Upper lobe of right lung (tissue), 1 donor: ENCODE results near the gene SMOC2. TPM values are rescaled to one million over a fixed set of nuclear protein-coding genes. Genes with fewer than 3 reads are reported as not detected.
"Not testable (repeated sequence)": the region's sequence is repeated elsewhere in the genome, so short reads cannot be mapped to it uniquely, and the experiment has no call there.

ENCODE experiments used
- ATAC-seq: fragments of 200-7000 bp; cut with Tn5 transposase; one replicate; pipeline ENCODE4 v1.9.1; 2020; ENCODE audit warnings: mild to moderate bottlenecking, moderate library complexity
- DNase-seq: peaks from one replicate; pipeline ENCODE4 v3.0.0-alpha.2; 2020
- H3K27ac ChIP-seq: fragments of 200-600 bp; one replicate; pipeline ENCODE4 v1.8.0; 2022
- H3K27me3 ChIP-seq: fragments of 200-600 bp; one replicate; pipeline ENCODE4 v1.8.0; 2022; ENCODE audit warnings: mild to moderate bottlenecking
- H3K36me3 ChIP-seq: fragments of 200-600 bp; one replicate; pipeline ENCODE4 v1.8.0; 2022
- H3K4me1 ChIP-seq: fragments of 200-600 bp; one replicate; pipeline ENCODE4 v1.8.0; 2022
- H3K4me3 ChIP-seq: fragments of 200-600 bp; one replicate; pipeline ENCODE4 v1.8.0; 2022; ENCODE audit warnings: mild to moderate bottlenecking
- H3K9me3 ChIP-seq: fragments of 200-600 bp; one replicate; pipeline ENCODE4 v1.8.0; 2022
- intact Hi-C: fragments of 100-400 bp; cut with DNase I; formaldehyde crosslinking; loops from one replicate; pipeline ENCODE4 v1.11.0; 2022
- total RNA-seq: library from RNA; stranded (reverse); fragmentation: NEBNext Ultra II Directional; extraction: Animal tissue kit (Norgen Biotek cat#: 25700); gene quantifications from one replicate; pipeline ENCODE4 v1.2.1, GENCODE V29; 2021
- TF ChIP-seq, protein P1 (sequence below): fragments of 200-600 bp; IDR thresholded peaks from one replicate; pipeline ENCODE4 v1.8.0; 2022; ENCODE audit warnings: antibody characterized with exemption
- donor health status: DM: no; HTN: yes; CAD: no; lungs with severe emphysema.

The SMOC2 gene
- total RNA-seq, 1 donor from 2014 or later = 33.1 TPM

DNA sequence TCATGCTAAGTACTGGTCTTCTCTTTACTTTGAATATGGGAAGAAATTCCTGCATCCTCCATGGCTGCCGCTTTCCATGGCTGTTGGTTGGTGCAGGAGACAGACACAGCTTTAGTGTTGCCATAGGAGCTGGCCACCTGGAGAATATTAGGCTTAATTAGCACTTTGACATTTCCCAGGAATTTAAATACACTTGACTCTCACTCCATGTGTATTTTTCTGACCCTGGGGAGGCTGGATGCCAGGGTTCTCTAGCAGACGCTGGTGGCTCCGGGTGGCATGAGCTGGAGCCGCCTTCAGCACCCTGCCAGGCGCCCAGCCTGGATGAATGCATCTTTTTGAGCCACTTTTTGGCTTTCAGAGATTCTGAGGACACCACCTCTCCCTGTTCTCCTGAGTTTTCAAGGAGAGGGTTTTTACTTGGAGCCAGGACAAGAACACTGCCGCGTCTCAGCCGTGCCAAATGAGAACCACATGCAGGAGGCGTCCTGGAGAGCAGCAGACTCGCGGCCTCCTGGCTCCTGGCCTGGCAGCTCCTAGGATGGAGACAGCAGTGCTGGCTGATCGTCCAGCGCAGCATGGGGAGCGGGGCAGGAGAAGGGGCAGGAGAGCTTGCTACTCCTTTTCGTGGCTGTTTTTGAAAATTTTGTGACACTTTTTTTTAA lies 258.8 kb downstream of the SMOC2 start:
- intact Hi-C loops = no loop called here
- Histone ChIP-seq H3K4me3 (no peak overlapping the region), H3K27ac (no peak overlapping the region), H3K9me3 (no peaks in the 10 kb centered on the region), H3K36me3 (no peaks in the 10 kb centered on the region), H3K4me1 (no peaks in the 10 kb centered on the region), H3K27me3 (peaks cover 5% of the 10 kb centered on the region)
- ATAC-seq = no peak
- DNase-seq = peak; percentile 49
- TF ChIP-seq, protein P1, sequence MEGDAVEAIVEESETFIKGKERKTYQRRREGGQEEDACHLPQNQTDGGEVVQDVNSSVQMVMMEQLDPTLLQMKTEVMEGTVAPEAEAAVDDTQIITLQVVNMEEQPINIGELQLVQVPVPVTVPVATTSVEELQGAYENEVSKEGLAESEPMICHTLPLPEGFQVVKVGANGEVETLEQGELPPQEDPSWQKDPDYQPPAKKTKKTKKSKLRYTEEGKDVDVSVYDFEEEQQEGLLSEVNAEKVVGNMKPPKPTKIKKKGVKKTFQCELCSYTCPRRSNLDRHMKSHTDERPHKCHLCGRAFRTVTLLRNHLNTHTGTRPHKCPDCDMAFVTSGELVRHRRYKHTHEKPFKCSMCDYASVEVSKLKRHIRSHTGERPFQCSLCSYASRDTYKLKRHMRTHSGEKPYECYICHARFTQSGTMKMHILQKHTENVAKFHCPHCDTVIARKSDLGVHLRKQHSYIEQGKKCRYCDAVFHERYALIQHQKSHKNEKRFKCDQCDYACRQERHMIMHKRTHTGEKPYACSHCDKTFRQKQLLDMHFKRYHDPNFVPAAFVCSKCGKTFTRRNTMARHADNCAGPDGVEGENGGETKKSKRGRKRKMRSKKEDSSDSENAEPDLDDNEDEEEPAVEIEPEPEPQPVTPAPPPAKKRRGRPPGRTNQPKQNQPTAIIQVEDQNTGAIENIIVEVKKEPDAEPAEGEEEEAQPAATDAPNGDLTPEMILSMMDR = no peak

DNA sequence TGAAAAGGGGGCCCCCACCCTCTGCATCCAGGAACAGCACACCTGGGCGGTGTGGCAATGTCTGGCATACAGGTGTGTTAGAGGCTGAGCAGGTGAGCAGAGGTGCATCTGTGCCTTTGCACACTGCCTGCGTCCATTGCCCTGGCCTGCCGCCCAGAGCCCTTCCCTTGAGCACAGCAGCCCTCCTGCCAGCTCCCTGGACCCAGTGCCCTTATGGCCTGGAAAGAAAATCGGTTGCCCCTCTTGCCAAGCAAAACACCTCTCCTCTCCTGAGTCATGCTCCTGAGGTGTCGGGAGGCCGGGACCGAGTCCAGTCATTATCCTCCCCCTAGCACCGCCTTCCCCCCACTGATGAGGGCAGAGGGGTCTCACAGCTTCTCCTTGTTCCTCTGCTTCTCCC lies 259.9 kb downstream of the SMOC2 start:
- intact Hi-C loops = no loop called here
- TF ChIP-seq, protein P1 = no peak
- ATAC-seq = peak; percentile 26
- no peak for DNase-seq
- no peak overlapping the region for H3K4me3 ChIP-seq
- H3K36me3 ChIP-seq = no peaks in the 10 kb centered on the region
- H3K27ac ChIP-seq = no peak overlapping the region
- H3K4me1 ChIP-seq = no peaks in the 10 kb centered on the region
- no peaks in the 10 kb centered on the region for H3K9me3 ChIP-seq
- no peaks in the 10 kb centered on the region for H3K27me3 ChIP-seq

DNA sequence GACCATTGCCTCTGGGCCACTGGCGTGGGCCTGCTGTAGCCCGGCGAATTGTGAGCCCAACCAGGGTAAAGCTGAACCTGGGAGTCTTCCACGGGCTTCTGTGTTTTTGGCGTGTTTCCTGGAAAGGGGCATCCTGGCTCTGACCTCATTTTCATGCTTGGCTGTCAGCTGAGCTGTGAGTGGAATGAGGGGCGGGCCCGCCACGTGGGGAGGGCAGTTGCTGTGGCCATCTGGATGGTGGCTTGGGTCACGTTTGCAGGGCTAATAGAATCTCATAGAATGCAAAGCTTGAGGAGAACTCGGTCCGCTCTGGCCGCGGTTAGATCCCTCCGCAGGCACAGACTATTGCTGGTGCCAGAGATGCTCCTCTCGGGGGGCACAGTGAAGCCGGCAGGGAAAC lies 263.0 kb downstream of the SMOC2 start:
- DNase-seq (no peak), ATAC-seq (no peak)
- Histone ChIP-seq H3K27ac (no peak overlapping the region), H3K9me3 (no peaks in the 10 kb centered on the region), H3K36me3 (no peaks in the 10 kb centered on the region), H3K4me3 (no peak overlapping the region), H3K4me1 (no peaks in the 10 kb centered on the region), H3K27me3 (peaks cover 2% of the 10 kb centered on the region)
- TF ChIP-seq, protein P1 = no peak
- intact Hi-C loops = no loop called here

DNA sequence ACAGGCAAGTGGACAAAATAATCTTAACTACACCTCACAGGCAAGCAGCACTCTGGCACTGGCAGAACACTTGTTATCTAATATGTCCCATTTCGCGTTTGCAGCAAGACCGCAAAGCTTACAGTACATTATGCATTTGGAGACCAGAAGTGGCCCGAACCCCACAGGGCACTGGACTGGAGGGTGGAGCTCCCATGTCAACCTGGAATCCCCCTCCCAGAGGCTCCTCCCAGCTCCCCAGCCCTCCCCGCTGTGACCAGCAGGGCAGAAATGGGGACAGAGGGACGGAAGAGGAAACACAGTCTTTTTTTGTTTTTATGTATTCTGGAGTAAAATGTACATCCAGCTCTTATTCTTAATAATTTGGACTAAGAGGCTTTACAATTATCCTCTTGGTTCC lies 263.7 kb downstream of the SMOC2 start:
- peaks cover 9% of the 10 kb centered on the region for H3K27me3 ChIP-seq
- ATAC-seq (no peak), DNase-seq (peak; percentile 26)
- no peaks in the 10 kb centered on the region for H3K4me1 ChIP-seq
- TF ChIP-seq, protein P1 = no peak
- no peaks in the 10 kb centered on the region for H3K9me3 ChIP-seq
- intact Hi-C loops = no loop called here
- H3K27ac ChIP-seq = no peak overlapping the region
- H3K4me3 ChIP-seq = no peak overlapping the region
- H3K36me3 ChIP-seq = no peaks in the 10 kb centered on the region

DNA sequence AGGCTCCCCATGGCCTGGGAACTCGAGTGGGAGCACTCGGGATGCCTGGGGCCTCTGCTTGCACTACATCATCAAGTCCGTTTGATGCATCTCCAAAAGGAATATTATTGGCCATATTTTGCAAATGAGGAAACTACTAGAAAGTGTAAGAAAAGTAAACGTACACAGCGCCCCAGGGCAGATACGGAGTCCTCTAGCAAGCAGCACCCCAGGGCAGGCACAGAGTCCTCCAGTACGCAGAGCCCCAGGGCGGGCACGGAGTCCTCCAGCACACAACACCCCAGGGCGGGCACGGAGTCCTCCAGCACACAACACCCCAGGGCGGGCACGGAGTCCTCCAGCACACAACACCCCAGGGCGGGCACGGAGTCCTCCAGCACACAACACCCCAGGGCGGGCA lies 264.3 kb downstream of the SMOC2 start:
- peak; percentile 18 for DNase-seq
- ATAC-seq, H3K36me3 ChIP-seq, intact Hi-C loops, H3K4me3 ChIP-seq, H3K27ac ChIP-seq, H3K9me3 ChIP-seq, H3K4me1 ChIP-seq: not testable (repeated sequence)
- H3K27me3 ChIP-seq = peaks cover 12% of the 10 kb centered on the region

DNA sequence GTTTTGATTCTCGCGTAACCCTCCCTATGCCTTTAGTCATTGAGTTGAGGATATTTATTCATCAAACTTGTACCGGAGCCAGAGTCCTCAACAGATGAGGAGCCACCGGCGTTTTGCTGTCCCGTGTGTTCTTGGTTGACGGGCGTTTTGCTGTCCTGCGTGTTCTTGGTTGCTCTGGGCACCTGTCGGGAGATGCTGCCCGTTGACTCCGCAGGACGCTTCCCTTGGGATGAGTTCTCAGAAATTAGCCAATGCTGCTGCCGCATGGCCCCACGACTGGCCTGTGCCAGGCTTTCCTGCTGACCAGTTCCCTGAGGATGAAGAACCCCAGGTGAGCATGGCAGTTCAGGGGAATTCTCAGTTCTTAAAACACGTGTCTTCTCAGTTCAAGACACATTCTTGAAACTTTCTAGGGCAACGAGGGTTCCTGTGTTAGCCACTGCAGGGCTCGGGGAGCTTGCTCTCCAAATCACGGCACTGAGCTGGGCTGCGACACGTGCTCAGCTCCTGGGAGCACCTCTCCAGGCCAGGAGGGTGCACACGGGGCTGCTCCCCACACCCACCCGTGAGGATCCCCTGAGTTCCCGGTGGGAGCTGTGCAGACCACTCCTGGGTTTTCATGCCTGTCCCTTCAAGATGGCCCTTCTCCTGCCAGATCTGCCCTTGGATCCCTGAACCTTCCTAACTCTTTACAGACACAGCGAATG lies 265.6 kb downstream of the SMOC2 start:
- Histone ChIP-seq H3K9me3 (no peaks in the 10 kb centered on the region), H3K27me3 (peaks cover 16% of the 10 kb centered on the region), H3K4me3 (no peak overlapping the region), H3K4me1 (no peaks in the 10 kb centered on the region), H3K36me3 (no peaks in the 10 kb centered on the region), H3K27ac (no peak overlapping the region)
- DNase-seq (peak; percentile 19), ATAC-seq (peak; percentile 21)
- TF ChIP-seq, protein P1 = no peak
- intact Hi-C loops = no loop called here
